A549 (cell line): ENCODE measurements around the gene MARCHF11. TPM values are rescaled to one million over a fixed set of nuclear protein-coding genes. Genes with fewer than 3 reads are reported as not detected.

Source experiments
- ATAC-seq, 2 experiments: fragments of 200-7000 bp in 1 of 2; fragments of >200 bp in 1 of 2; cut with Nextera tagmentation in 1 of 2; cut with Tn5 transposase in 1 of 2; 3 replicates each; pipeline versions ENCODE4 v1.8.0 to v1.9.1; 2018 to 2020; ENCODE audit warnings: mild to moderate bottlenecking in 1 of 2, moderate library complexity in 1 of 2
- CTCF ChIA-PET: fragments of 300-600 bp; sonication (Branson Sonifier 250); formaldehyde crosslinking; extraction: SDS; loops from one replicate; lab custom pipeline; 2021; ENCODE audit warnings: antibody characterized with exemption, inconsistent platforms; lab: Yijun Ruan, JAX
- POLR2A ChIA-PET: fragments of 350-600 bp; formaldehyde crosslinking; extraction: SDS; loops from one replicate; lab custom pipeline; 2021; ENCODE audit warnings: antibody characterized with exemption, inconsistent platforms; lab: Yijun Ruan, JAX
- DNase-seq, 2 experiments: peaks; one replicate each; pipeline versions ENCODE4 v3.0.0 to v3.0.0-alpha.2; 2011 to 2016; ENCODE audit warnings: low read depth in 1 of 2, low spot score in 1 of 2
- FAIRE-seq: peaks from 2 replicates; lab custom pipeline; 2011; peaks lifted over from hg19 to GRCh38; lab: Jason Lieb, UNC
- H3K27ac ChIP-seq, 2 experiments: fragments of >200 bp; sonication (Bioruptor Twin); formaldehyde crosslinking; 3 replicates each; pipeline ENCODE4 v1.5.1; 2016 to 2017
- H3K4me1 ChIP-seq: fragments of >200 bp; sonication (Bioruptor Twin); formaldehyde crosslinking; 3 replicates; pipeline ENCODE4 v1.6.1; 2016
- H3K4me2 ChIP-seq: fragments of >200 bp; sonication (Bioruptor Twin); formaldehyde crosslinking; 3 replicates; pipeline ENCODE4 v1.6.1; 2016
- H3K4me3 ChIP-seq: fragments of >200 bp; sonication (Bioruptor Twin); formaldehyde crosslinking; 3 replicates; pipeline ENCODE4 v1.5.1; 2016
- H3K9me3 ChIP-seq: fragments of >200 bp; sonication (Bioruptor Twin); formaldehyde crosslinking; 3 replicates; pipeline ENCODE4 v1.6.1; 2016
- ATOH8 ChIP-seq: fragments of 250-450 bp; sonication (Bioruptor Pico); IDR thresholded peaks from 2 replicates; pipeline ENCODE4 v1.5.0; 2020; ENCODE audit warnings: low read depth, mild to moderate bottlenecking, moderate library complexity
- BCL3 ChIP-seq: fragments of >200 bp; sonication (Bioruptor Twin); formaldehyde crosslinking; IDR thresholded peaks from 3 replicates; pipeline ENCODE4 v1.6.1; 2016
- E2F6 ChIP-seq: IDR thresholded peaks from 2 replicates; pipeline ENCODE4 v1.6.1; 2012; ENCODE audit warnings: low read depth, borderline replicate concordance
- EHF ChIP-seq: fragments of 250-450 bp; sonication (Bioruptor Pico); IDR thresholded peaks from 2 replicates; pipeline ENCODE4 v1.5.0; 2020; ENCODE audit warnings: mild to moderate bottlenecking
- EP300 ChIP-seq, 2 experiments: fragments of >200 bp; sonication (Bioruptor Twin); formaldehyde crosslinking; IDR thresholded peaks; 2 replicates in 1 of 2; 3 replicates in 1 of 2; pipeline ENCODE4 v1.6.1; 2016 to 2017
- FOSB ChIP-seq: fragments of 250-450 bp; sonication (Bioruptor Pico); IDR thresholded peaks from 2 replicates; pipeline ENCODE4 v1.5.0; 2020; ENCODE audit warnings: mild to moderate bottlenecking, moderate library complexity
- FOSL2 ChIP-seq, 2 experiments: fragments of 450-650 bp in 1 of 2; fragments of >200 bp in 1 of 2; sonication (Bioruptor Twin) in 1 of 2; formaldehyde crosslinking; IDR thresholded peaks; 2 replicates each; pipeline versions ENCODE4 v1.5.0 to v1.6.1; 2016 to 2020; ENCODE audit warnings: mild to moderate bottlenecking in 1 of 2, moderate library complexity in 1 of 2
- FOXS1 ChIP-seq: fragments of 250-450 bp; sonication (Bioruptor Pico); IDR thresholded peaks from 2 replicates; pipeline ENCODE4 v1.5.0; 2020; ENCODE audit warnings: mild to moderate bottlenecking, moderate library complexity
- MAFK ChIP-seq: fragments of 450-650 bp; IDR thresholded peaks from 2 replicates; pipeline ENCODE4 v1.6.1; 2014; ENCODE audit not compliant: partially characterized antibody
- MAX ChIP-seq: IDR thresholded peaks from 2 replicates; pipeline ENCODE4 v1.6.1; 2012
- MYC ChIP-seq: IDR thresholded peaks from 2 replicates; pipeline ENCODE4 v1.6.1; 2012; ENCODE audit warnings: mild to moderate bottlenecking, inconsistent platforms, low read length, improper control_type of control experiment, borderline replicate concordance
- NFE2L2 ChIP-seq: fragments of 150-350 bp; conservative IDR thresholded peaks from 2 replicates; pipeline ENCODE4 v1.6.1; 2014; ENCODE audit warnings: low read length
- NPAS2 ChIP-seq: fragments of 250-450 bp; sonication (Bioruptor Pico); IDR thresholded peaks from 2 replicates; pipeline ENCODE4 v1.8.0; 2022; ENCODE audit warnings: mild to moderate bottlenecking, moderate library complexity, borderline replicate concordance
- NR3C1 ChIP-seq: fragments of >200 bp; sonication (Bioruptor Twin); formaldehyde crosslinking; IDR thresholded peaks from 3 replicates; pipeline ENCODE4 v1.6.1; 2017
- RAD21 ChIP-seq, 2 experiments: fragments of >200 bp in 1 of 2; sonication (Bioruptor Twin) in 1 of 2; formaldehyde crosslinking in 1 of 2; IDR thresholded peaks in 1 of 2; conservative IDR thresholded peaks in 1 of 2; 2 replicates in 1 of 2; 3 replicates in 1 of 2; pipeline ENCODE4 v1.6.1; 2012 to 2018; ENCODE audit warnings: inconsistent platforms in 1 of 2
- RARB ChIP-seq: fragments of 250-450 bp; sonication (Bioruptor Pico); IDR thresholded peaks from 2 replicates; pipeline ENCODE4 v1.8.0; 2021; ENCODE audit warnings: mild to moderate bottlenecking, moderate library complexity
- REST ChIP-seq: fragments of 200-600 bp; sonication (generic); IDR thresholded peaks from 2 replicates; pipeline ENCODE4 v1.6.1; 2016; ENCODE audit warnings: antibody characterized with exemption, mild to moderate bottlenecking, moderate library complexity
- RFX5 ChIP-seq: fragments of 450-650 bp; IDR thresholded peaks from 2 replicates; pipeline ENCODE4 v1.7.1; 2014; ENCODE audit warnings: antibody characterized with exemption, mild to moderate bottlenecking, moderate library complexity
- RNF2 ChIP-seq: fragments of 200-600 bp; sonication (generic); IDR thresholded peaks from 2 replicates; pipeline ENCODE4 v1.6.1; 2016; ENCODE audit warnings: low read depth, mild to moderate bottlenecking, antibody characterized with exemption, moderate library complexity, borderline replicate concordance
- TFCP2L1 ChIP-seq: fragments of 250-450 bp; sonication (Bioruptor Pico); IDR thresholded peaks from 2 replicates; pipeline ENCODE4 v1.5.0; 2021; ENCODE audit warnings: mild to moderate bottlenecking
- TP53 ChIP-seq: fragments of 250-450 bp; sonication (Bioruptor Pico); IDR thresholded peaks from 2 replicates; pipeline ENCODE4 v1.5.0; 2021; ENCODE audit warnings: mild to moderate bottlenecking, moderate library complexity
- ZNF302 ChIP-seq: fragments of 250-450 bp; sonication (Bioruptor Pico); IDR thresholded peaks from 2 replicates; pipeline ENCODE4 v1.9.0; 2021; ENCODE audit warnings: inconsistent platforms, mild to moderate bottlenecking, moderate library complexity
- ZSCAN20 ChIP-seq: fragments of 250-450 bp; sonication (Bioruptor Pico); IDR thresholded peaks from 2 replicates; pipeline ENCODE4 v1.8.0; 2022; ENCODE audit warnings: mild to moderate bottlenecking, moderate library complexity
- WGBS: methylation state at CpG from one replicate; pipeline ENCODE4 v1.1.6; 2017; ENCODE audit errors: missing lambda C conversion rate; 5-methylcytosine and 5-hydroxymethylcytosine counted together
- polyA plus RNA-seq, 4 experiments: library from polyadenylated mRNA; depleted of rRNA in 3 of 4; stranded (reverse); fragments of >200 nt; fragmentation: RNase III in 1 of 4; extraction: RNeasy Plus Mini Kit Qiagen cat#74134 plus additional on column Dnase treatment in 1 of 4; gene quantifications; 2 replicates in 3 of 4; 3 replicates in 1 of 4; pipeline ENCODE4 v1.2.3, GENCODE V29; 2011 to 2017

MARCHF11 gene
- polyA plus RNA-seq, 2 of the 4 experiments (the other 2 are of a cell fraction), result not detected

GRCh38 chr5:16134204-16134603 is 45.4 kb downstream of the MARCHF11 start:
- POLR2A ChIA-PET, result no interaction called here
- no peak for FAIRE-seq
- 56% methylated on average over 3 of the region's 3 CpGs for WGBS
- no peaks in the 10 kb centered on the region; the same call in 2 of the 3 replicates for H3K9me3 ChIP-seq
- CTCF ChIA-PET, result no interaction called here
- TF ChIP-seq EHF (CRISPR knock-in tag) (no peak), FOSL2 (IDR thresholded peaks at IDR 0.05) (no peak), FOSL2 (CRISPR knock-in tag; IDR thresholded peaks at IDR 0.05) (no peak), REST (no peak), TFCP2L1 (no peak), NR3C1 (no peak), MAFK (no peak), E2F6 (no peak)
- H3K4me1 ChIP-seq, result no peaks in the 10 kb centered on the region
- no peak overlapping the region for H3K4me2 ChIP-seq
- no peak overlapping the region for H3K4me3 ChIP-seq
- no peak for ATAC-seq
- DNase-seq, result no peak
- no peak overlapping the region for H3K27ac ChIP-seq

GRCh38 chr5:16131878-16132277 is 47.7 kb downstream of the MARCHF11 start:
- WGBS, result 1% methylated on average over 5 of the region's 5 CpGs
- Histone ChIP-seq H3K4me3 (no peak overlapping the region), H3K27ac (no peak overlapping the region), H3K4me2 (no peak overlapping the region), H3K9me3 (no peaks in the 10 kb centered on the region), H3K4me1 (no peaks in the 10 kb centered on the region)
- no peak for FAIRE-seq
- no peak for DNase-seq
- ChIA-PET CTCF (interaction anchor here (0.7 to 1.5 kb wide), 2 partner anchors 18 to 29 kb away, joined by 3 read pairs; no protein-coding TSS in a partner anchor), POLR2A (no interaction called here)
- ATAC-seq, result no peak
- TF ChIP-seq BCL3, result no peak
- TF ChIP-seq RFX5, result no peak
- TF ChIP-seq TP53 (CRISPR knock-in tag), result no peak
- TF ChIP-seq RNF2, result no peak
- TF ChIP-seq, all 56 proteins: peak for 0

GRCh38 chr5:16128944-16129343 is 50.6 kb downstream of the MARCHF11 start:
- no peak for TF ChIP-seq TP53 (CRISPR knock-in tag)
- no peak for TF ChIP-seq ZSCAN20 (CRISPR knock-in tag)
- no peak for TF ChIP-seq NFE2L2
- 0% methylated on average over 5 of the region's 5 CpGs for WGBS
- DNase-seq (no peak), ATAC-seq (no peak), FAIRE-seq (no peak)
- Histone ChIP-seq H3K4me1 (no peaks in the 10 kb centered on the region), H3K9me3 (no peaks in the 10 kb centered on the region), H3K27ac (no peak overlapping the region), H3K4me2 (no peak overlapping the region), H3K4me3 (no peak overlapping the region)
- ChIA-PET CTCF (no interaction called here), POLR2A (no interaction called here)

- ATAC-seq, result no peak
- FAIRE-seq, result no peak
- Histone ChIP-seq H3K4me2 (no peak overlapping the region), H3K4me3 (no peak overlapping the region), H3K9me3 (no peaks in the 10 kb centered on the region), H3K4me1 (no peaks in the 10 kb centered on the region), H3K27ac (no peak overlapping the region)
- 4% methylated on average over 4 of the region's 4 CpGs for WGBS
- no peak for DNase-seq
- ChIA-PET CTCF (no interaction called here), POLR2A (no interaction called here)
- TF ChIP-seq MYC (no peak), ZSCAN20 (CRISPR knock-in tag) (no peak), ATOH8 (CRISPR knock-in tag) (no peak), RAD21 (conservative IDR thresholded peaks at IDR 0.05 in 1 of 2, IDR thresholded peaks at IDR 0.05 in 1 of 2) (no peak), EP300 (IDR thresholded peaks at IDR 0.05) (no peak), FOXS1 (CRISPR knock-in tag) (no peak), FOSB (CRISPR knock-in tag) (no peak), MAX (no peak), ZNF302 (CRISPR knock-in tag) (no peak), RARB (CRISPR knock-in tag) (no peak), NPAS2 (CRISPR knock-in tag) (no peak), TP53 (CRISPR knock-in tag) (no peak)
These were observed 51.6 kb downstream of the MARCHF11 start for GRCh38 chr5:16127865-16128544.
